K562 (cell line): Measurements from ENCODE around the gene VSIG10L2. TPM values are rescaled to one million over a fixed set of nuclear protein-coding genes. Genes with fewer than 3 reads are reported as not detected.

ENCODE experiments used
- ATAC-seq: fragments of 200-7000 bp; cut with Tn5 transposase; 3 replicates; pipeline ENCODE4 v1.9.1; 2020; ENCODE audit warnings: moderate library complexity
- BruUV-seq: library from RNA; stranded (reverse); fragments of 400-500 nt; replicated peaks from 2 replicates; lab custom pipeline; 2021; lab: Mats Ljungman, UMichigan
- CTCF ChIA-PET: fragments of 300-600 bp; formaldehyde crosslinking; extraction: SDS; loops from one replicate; lab custom pipeline; 2021; ENCODE audit warnings: low intra/inter-chr PET ratio; lab: Yijun Ruan, JAX
- POLR2A ChIA-PET: fragments of 300-600, 350-650 bp; sonication (Branson Sonifier 250); formaldehyde crosslinking; extraction: SDS; loops from one replicate; lab custom pipeline; 2021; ENCODE audit warnings: antibody characterized with exemption, inconsistent platforms; lab: Yijun Ruan, JAX
- DNase-seq, 4 experiments: peaks; one replicate each; pipeline versions ENCODE4 v3.0.0 to v3.0.0-alpha.2; 2011 to 2018; ENCODE audit warnings: low spot score in 3 of 4, mixed read lengths in 3 of 4; ENCODE audit errors: extremely low read depth in 1 of 4
- FAIRE-seq: peaks from 2 replicates; lab custom pipeline; 2011; peaks lifted over from hg19 to GRCh38; lab: Jason Lieb, UNC
- H2AFZ ChIP-seq: 2 replicates; pipeline ENCODE4 v1.6.0; 2011; ENCODE audit warnings: low read depth, low read length, control low read depth, inconsistent platforms
- H3K27ac ChIP-seq: fragments of 200-600 bp; 3 replicates; pipeline ENCODE4 v1.8.0; 2011; ENCODE audit warnings: low read depth, mild to moderate bottlenecking, control low read depth, inconsistent platforms, low read length, moderate library complexity, mixed read lengths; ENCODE audit errors: extremely low read depth
- H3K27me3 ChIP-seq, 2 experiments: fragments of 300-600 bp in 1 of 2; 2 replicates in 1 of 2; 3 replicates in 1 of 2; pipeline versions ENCODE4 v1.6.0 to v1.8.0; 2011; ENCODE audit warnings: inconsistent platforms in 2 of 2, low read length in 2 of 2, mild to moderate bottlenecking in 1 of 2, mixed read lengths in 1 of 2, moderate library complexity in 1 of 2; ENCODE audit not compliant: control insufficient read depth in 2 of 2, insufficient read depth in 2 of 2
- H3K36me3 ChIP-seq: fragments of 300-600 bp; 3 replicates; pipeline ENCODE4 v1.8.0; 2011; ENCODE audit warnings: mild to moderate bottlenecking, low read length, inconsistent platforms; ENCODE audit not compliant: control insufficient read depth, insufficient read depth
- H3K4me1 ChIP-seq, 2 experiments: fragments of 200-600 bp in 1 of 2; replicated peaks in 1 of 2; 2 replicates in 1 of 2; 3 replicates in 1 of 2; pipeline versions ENCODE4 v1.5.1 to v1.8.0; 2011; ENCODE audit warnings: inconsistent platforms in 2 of 2, low read length in 2 of 2, mild to moderate bottlenecking in 1 of 2, mixed read lengths in 1 of 2, moderate library complexity in 1 of 2; ENCODE audit not compliant: control insufficient read depth in 2 of 2, insufficient read depth in 2 of 2
- H3K4me2 ChIP-seq: 2 replicates; pipeline ENCODE4 v1.6.1; 2011; ENCODE audit warnings: low read length, control low read depth, inconsistent platforms, mixed read lengths; ENCODE audit not compliant: insufficient read depth
- H3K4me3 ChIP-seq: fragments of 200-600 bp; sonication (generic), shearing (Covaris generic); 2 replicates; pipeline ENCODE4 v1.5.1; 2016; ENCODE audit warnings: control low read depth, inconsistent platforms
- H3K79me2 ChIP-seq: fragments of 200-600 bp; 3 replicates; pipeline ENCODE4 v1.8.0; 2011; ENCODE audit warnings: low read length, inconsistent platforms; ENCODE audit not compliant: control insufficient read depth, insufficient read depth
- H3K9ac ChIP-seq, 2 experiments: 2 replicates each; pipeline versions ENCODE4 v1.6.0 to v1.6.1; 2011; ENCODE audit warnings: low read depth in 2 of 2, low read length in 2 of 2, control low read depth in 1 of 2, inconsistent platforms in 1 of 2, mild to moderate bottlenecking in 1 of 2, mixed read lengths in 1 of 2; ENCODE audit not compliant: insufficient read depth in 1 of 2
- H3K9me1 ChIP-seq: one replicate; pipeline ENCODE4 v1.6.0; 2011; ENCODE audit warnings: inconsistent platforms, mild to moderate bottlenecking, low read length, moderate library complexity; ENCODE audit not compliant: control insufficient read depth, insufficient read depth
- H3K9me3 ChIP-seq: replicated peaks from 2 replicates; pipeline ENCODE4 v1.5.1; 2011; ENCODE audit warnings: low read depth, low read length, inconsistent platforms; ENCODE audit not compliant: control insufficient read depth, insufficient read depth
- H4K20me1 ChIP-seq: replicated peaks from 2 replicates; pipeline ENCODE4 v1.6.1; 2011; ENCODE audit warnings: low read length, inconsistent platforms, mixed read lengths; ENCODE audit not compliant: control insufficient read depth, insufficient read depth
- BCL6 ChIP-seq: fragments of 250-450 bp; sonication (Bioruptor Pico); IDR thresholded peaks from 2 replicates; pipeline ENCODE4 v1.4.0; 2020
- CAMTA2 ChIP-seq: fragments of 250-450 bp; sonication (Bioruptor Pico); conservative IDR thresholded peaks from 2 replicates; pipeline ENCODE4 v1.5.1; 2022
- CHD4 ChIP-seq: fragments of 200-600 bp; sonication (generic); IDR thresholded peaks from 3 replicates; pipeline ENCODE4 v1.6.1; 2012; ENCODE audit warnings: low read depth, mild to moderate bottlenecking, mixed read lengths, low read length, inconsistent platforms; ENCODE audit not compliant: insufficient read depth, insufficient replicate concordance, poor library complexity, severe bottlenecking
- XRCC4 ChIP-seq: IDR thresholded peaks from one replicate; pipeline ENCODE4 v1.6.1; 2011; ENCODE audit not compliant: insufficient read depth, insufficient read length; ENCODE audit errors: extremely low read depth
- ZSCAN32 ChIP-seq: fragments of 450-650 bp; formaldehyde crosslinking; IDR thresholded peaks from 2 replicates; pipeline ENCODE4 v1.4.0; 2020; ENCODE audit warnings: mild to moderate bottlenecking, moderate library complexity
- WGBS: fragments of 100-300 bp; shearing (Covaris generic); methylation state at CpG from one replicate; pipeline ENCODE4 v1.1.6; 2016; ENCODE audit warnings: low coverage, mixed read lengths; ENCODE audit not compliant: insufficient coverage; ENCODE audit errors: missing lambda C conversion rate; 5-methylcytosine and 5-hydroxymethylcytosine counted together
- in situ Hi-C: fragments of 300-500 bp; cut with MboI; formaldehyde crosslinking; loops from 4 replicates; pipeline ENCODE4 v1.15.0; 2018; ENCODE audit warnings: inconsistent platforms, mixed read lengths
- intact Hi-C: fragments of 100-400 bp; cut with micrococcal nuclease; formaldehyde crosslinking; loops from 2 replicates; pipeline ENCODE4 v1.14.2; 2022
- polyA plus RNA-seq, 8 experiments: library from polyadenylated mRNA; depleted of rRNA in 4 of 8; stranded (reverse) in 5 of 8; unstranded in 3 of 8; fragments of >200 nt; fragmentation: Nextera tagmentation in 2 of 8; fragmentation: Illumina TruSeq in 1 of 8; extraction: Ambion mirVana in 2 of 8; extraction: Trizol in 1 of 8; gene quantifications; 2 replicates each; pipeline versions ENCODE4 v1.2.1 to v1.2.3, GENCODE V29; 2011 to 2014; ENCODE audit warnings: inconsistent platforms in 1 of 8, missing spikeins in 1 of 8
- total RNA-seq, 7 experiments: library from RNA; depleted of rRNA in 6 of 7; stranded (reverse); fragments of >200 nt in 6 of 7; fragmentation: Illumina TruSeq in 2 of 7; extraction: Trizol in 2 of 7; gene quantifications; 2 replicates each; pipeline versions ENCODE4 v1.2.1 to v1.2.3, GENCODE V29; 2011 to 2021; ENCODE audit warnings: low replicate concordance in 1 of 7
- TF ChIP-seq, protein P1 (sequence below): fragments of 450-650 bp; IDR thresholded peaks from 2 replicates; pipeline ENCODE4 v1.6.1; 2016; ENCODE audit warnings: mild to moderate bottlenecking, moderate library complexity

The VSIG10L2 gene
- total and polyA plus RNA-seq, 9 of the 15 experiments (the other 6 are each of a cell fraction or from before 2014, with no cell fraction given): not detected

DNA sequence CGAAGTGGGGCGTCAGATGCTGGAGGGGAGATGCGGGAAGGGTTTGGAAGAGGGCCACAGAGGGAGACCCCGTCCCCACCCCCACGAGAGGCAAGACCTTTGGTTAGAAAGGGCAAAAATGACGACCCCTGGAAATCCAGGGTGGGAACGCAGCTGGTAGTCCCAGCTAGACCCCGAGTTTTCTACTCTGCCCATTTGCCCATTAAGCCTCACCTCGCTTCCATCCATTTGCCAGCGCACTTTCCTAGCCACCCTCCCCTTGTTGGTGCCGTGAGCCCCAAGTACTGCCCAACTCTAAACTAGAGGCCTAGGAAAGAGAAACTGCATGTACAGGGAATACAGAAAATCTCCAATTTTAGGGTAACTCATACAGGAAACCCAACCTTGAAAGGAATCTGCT, 41.2 kb upstream of the VSIG10L2 start:
- Histone ChIP-seq H3K36me3 (peaks cover 16% of the 10 kb centered on the region), H2AFZ (no peak overlapping the region), H3K27ac (no peak overlapping the region), H3K79me2 (peaks cover 28% of the 10 kb centered on the region), H3K9me3 (no peaks in the 10 kb centered on the region), H3K9ac (no peak overlapping the region), H4K20me1 (no peaks in the 10 kb centered on the region), H3K27me3 (peaks cover 11 to 24% of the 10 kb centered on the region in 2 experiments; a peak in 4 of 5 replicates), H3K4me1 (peaks cover 0 to 6% of the 10 kb centered on the region in 2 experiments; a peak in 2 of 5 replicates), H3K9me1 (no peaks in the 10 kb centered on the region), H3K4me3 (no peak overlapping the region), H3K4me2 (no peak overlapping the region)
- intact Hi-C loops (no loop called here), in situ Hi-C loops (no loop called here)
- WGBS: 23% methylated on average over 8 of the region's 11 CpGs
- ChIA-PET CTCF (no interaction called here), POLR2A (no interaction called here)
- ATAC-seq (no peak), FAIRE-seq (no peak), DNase-seq (no peak)
- no TSS peak for BruUV-seq
- TF ChIP-seq XRCC4: no peak
- no peak for TF ChIP-seq BCL6 (CRISPR knock-in tag)
- no peak for TF ChIP-seq CHD4
- TF ChIP-seq, protein P1, sequence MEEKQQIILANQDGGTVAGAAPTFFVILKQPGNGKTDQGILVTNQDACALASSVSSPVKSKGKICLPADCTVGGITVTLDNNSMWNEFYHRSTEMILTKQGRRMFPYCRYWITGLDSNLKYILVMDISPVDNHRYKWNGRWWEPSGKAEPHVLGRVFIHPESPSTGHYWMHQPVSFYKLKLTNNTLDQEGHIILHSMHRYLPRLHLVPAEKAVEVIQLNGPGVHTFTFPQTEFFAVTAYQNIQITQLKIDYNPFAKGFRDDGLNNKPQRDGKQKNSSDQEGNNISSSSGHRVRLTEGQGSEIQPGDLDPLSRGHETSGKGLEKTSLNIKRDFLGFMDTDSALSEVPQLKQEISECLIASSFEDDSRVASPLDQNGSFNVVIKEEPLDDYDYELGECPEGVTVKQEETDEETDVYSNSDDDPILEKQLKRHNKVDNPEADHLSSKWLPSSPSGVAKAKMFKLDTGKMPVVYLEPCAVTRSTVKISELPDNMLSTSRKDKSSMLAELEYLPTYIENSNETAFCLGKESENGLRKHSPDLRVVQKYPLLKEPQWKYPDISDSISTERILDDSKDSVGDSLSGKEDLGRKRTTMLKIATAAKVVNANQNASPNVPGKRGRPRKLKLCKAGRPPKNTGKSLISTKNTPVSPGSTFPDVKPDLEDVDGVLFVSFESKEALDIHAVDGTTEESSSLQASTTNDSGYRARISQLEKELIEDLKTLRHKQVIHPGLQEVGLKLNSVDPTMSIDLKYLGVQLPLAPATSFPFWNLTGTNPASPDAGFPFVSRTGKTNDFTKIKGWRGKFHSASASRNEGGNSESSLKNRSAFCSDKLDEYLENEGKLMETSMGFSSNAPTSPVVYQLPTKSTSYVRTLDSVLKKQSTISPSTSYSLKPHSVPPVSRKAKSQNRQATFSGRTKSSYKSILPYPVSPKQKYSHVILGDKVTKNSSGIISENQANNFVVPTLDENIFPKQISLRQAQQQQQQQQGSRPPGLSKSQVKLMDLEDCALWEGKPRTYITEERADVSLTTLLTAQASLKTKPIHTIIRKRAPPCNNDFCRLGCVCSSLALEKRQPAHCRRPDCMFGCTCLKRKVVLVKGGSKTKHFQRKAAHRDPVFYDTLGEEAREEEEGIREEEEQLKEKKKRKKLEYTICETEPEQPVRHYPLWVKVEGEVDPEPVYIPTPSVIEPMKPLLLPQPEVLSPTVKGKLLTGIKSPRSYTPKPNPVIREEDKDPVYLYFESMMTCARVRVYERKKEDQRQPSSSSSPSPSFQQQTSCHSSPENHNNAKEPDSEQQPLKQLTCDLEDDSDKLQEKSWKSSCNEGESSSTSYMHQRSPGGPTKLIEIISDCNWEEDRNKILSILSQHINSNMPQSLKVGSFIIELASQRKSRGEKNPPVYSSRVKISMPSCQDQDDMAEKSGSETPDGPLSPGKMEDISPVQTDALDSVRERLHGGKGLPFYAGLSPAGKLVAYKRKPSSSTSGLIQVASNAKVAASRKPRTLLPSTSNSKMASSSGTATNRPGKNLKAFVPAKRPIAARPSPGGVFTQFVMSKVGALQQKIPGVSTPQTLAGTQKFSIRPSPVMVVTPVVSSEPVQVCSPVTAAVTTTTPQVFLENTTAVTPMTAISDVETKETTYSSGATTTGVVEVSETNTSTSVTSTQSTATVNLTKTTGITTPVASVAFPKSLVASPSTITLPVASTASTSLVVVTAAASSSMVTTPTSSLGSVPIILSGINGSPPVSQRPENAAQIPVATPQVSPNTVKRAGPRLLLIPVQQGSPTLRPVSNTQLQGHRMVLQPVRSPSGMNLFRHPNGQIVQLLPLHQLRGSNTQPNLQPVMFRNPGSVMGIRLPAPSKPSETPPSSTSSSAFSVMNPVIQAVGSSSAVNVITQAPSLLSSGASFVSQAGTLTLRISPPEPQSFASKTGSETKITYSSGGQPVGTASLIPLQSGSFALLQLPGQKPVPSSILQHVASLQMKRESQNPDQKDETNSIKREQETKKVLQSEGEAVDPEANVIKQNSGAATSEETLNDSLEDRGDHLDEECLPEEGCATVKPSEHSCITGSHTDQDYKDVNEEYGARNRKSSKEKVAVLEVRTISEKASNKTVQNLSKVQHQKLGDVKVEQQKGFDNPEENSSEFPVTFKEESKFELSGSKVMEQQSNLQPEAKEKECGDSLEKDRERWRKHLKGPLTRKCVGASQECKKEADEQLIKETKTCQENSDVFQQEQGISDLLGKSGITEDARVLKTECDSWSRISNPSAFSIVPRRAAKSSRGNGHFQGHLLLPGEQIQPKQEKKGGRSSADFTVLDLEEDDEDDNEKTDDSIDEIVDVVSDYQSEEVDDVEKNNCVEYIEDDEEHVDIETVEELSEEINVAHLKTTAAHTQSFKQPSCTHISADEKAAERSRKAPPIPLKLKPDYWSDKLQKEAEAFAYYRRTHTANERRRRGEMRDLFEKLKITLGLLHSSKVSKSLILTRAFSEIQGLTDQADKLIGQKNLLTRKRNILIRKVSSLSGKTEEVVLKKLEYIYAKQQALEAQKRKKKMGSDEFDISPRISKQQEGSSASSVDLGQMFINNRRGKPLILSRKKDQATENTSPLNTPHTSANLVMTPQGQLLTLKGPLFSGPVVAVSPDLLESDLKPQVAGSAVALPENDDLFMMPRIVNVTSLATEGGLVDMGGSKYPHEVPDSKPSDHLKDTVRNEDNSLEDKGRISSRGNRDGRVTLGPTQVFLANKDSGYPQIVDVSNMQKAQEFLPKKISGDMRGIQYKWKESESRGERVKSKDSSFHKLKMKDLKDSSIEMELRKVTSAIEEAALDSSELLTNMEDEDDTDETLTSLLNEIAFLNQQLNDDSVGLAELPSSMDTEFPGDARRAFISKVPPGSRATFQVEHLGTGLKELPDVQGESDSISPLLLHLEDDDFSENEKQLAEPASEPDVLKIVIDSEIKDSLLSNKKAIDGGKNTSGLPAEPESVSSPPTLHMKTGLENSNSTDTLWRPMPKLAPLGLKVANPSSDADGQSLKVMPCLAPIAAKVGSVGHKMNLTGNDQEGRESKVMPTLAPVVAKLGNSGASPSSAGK: no peak
- no peak for TF ChIP-seq ZSCAN32 (CRISPR knock-in tag)
- TF ChIP-seq CAMTA2 (CRISPR knock-in tag): no peak
